Measurements from ENCODE around the gene TMEM217.

The TMEM217 gene

GRCh38 chr6:37244430-37245310 lies 13.3 kb downstream of the TMEM217 start:
- DNase-seq (ENCODE audit: low read depth in 2 of 2), result no peak

- DNase-seq (ENCODE audit: low read depth in 2 of 2), result no peak
These were observed 14.1 kb downstream of the TMEM217 start for GRCh38 chr6:37243816-37244370.

DNA sequence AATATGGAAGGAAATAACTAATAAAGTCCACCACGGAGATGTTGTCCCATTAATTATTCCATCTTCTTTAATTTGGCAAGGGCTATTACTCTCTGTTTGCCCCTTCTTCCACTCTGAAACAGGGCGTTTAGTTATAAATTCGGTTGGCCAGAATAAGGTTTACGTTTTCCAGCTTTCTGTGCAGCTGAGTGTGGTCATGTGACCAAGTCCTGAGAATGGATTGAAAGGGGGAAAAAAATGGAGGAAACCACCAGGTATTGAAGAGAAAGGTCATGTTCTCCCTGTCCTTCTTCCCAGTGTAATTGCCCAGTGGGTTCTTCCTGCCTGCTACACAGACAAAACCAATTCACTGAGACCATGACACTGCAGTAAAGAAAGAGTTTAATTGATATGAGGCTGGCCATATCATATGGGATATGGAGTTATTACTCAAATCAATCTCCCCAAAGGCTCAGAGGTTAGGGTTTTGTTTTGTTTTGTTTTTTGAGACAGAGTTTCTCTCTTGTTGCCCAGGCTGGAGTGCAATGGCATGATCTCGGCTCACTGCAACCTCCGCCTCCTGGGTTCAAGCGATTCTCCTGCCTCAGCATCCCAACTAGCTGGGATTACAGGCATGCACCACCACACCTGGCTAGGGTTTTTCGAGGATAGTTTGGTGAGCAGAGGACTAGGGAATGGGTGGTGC lies 14.7 kb downstream of the TMEM217 start:
- no peak for DNase-seq (ENCODE audit: low read depth in 2 of 2)

DNA sequence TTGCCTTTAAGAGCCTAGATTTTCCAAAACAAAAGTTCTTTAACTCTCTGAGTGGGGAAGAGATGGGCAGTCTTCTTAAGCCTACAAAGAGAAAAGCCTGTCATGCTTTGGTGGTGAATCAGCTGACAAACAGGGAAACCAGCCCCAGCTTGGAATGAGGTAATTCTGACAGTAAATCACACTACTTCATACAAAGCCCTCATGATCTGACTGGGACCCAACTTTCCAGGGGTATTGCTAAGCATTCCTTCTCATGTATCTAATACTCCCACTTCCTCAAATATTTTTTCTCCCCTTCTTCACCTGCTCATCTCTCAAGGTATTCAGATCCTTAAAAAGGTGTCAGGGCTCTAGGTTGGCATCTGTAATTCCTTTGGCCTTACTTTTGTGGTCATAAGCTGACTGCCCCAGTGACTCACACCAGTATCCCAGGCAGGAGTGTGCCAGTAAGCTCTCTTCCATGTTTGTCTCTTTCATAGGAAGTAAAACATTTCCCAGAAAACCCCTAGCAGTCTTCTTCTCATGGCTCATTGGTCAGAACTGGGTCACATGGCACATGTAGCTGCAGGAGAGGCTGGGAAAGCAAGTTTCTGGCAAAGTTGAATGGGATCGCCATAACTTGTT lies 15.4 kb downstream of the TMEM217 start:
- no peak for DNase-seq (ENCODE audit: low read depth in 2 of 2)

- no peak for DNase-seq (ENCODE audit: low read depth in 2 of 2)
These were observed 16.0 kb downstream of the TMEM217 start for GRCh38 chr6:37241775-37242428.

DNA sequence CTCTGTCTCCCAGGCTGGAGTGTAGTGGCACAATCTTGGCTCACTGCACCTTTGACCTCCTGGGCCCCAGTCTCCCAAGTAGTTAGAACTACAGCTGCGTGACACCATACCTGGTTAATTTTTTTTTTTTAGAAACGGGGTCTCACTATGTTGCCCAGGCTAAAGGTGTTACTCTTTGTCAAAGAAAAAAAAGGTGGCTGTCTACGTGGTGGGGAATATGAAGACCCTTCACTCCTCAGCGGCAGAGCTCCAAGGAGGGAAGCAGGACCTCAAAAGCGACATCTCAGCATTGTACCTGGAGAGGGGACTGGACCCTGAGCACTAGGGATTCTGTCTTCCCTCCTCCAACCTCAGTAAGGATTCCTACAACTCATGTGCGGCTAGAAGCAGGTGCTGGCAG lies 16.8 kb downstream of the TMEM217 start:
- DNase-seq (ENCODE audit: low read depth in 2 of 2), result no peak

DNA sequence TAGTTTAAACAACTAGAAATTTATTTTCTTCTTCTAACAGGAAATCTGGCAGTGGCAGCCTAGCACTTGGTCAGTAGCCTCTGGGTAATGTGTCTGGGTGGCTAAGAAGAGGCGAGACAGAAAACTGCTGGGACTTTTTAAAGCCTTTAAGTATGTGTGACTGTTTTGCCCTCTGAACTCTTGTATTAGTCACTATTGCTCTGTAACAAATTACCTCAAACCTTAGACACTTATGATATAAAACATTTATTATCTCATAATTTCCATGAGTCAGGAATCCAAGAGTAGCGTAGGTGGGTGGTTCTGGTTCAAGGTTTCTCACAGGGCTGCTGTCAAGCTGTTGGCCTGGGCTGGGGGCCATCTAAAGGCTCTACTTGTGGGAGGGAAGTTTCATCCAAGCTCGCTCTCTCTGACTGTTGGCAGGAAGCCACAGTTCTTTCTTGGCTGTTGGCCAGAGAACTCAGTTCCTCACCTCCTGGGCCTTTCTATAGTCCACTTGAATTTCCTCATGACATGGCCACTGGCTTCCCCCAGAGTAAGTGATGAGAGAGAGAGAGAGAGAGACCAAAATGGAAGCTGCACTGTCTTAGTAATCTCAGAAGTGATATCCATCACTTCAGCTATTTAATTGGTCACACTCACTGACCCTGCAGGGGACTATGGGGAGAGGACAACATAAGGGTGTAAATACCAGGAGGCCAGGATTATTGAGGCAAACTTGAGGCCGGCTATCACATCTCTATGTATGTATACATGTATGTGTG lies 17.8 kb downstream of the TMEM217 start:
- peak in 1 of 2 donors; percentile 27 for DNase-seq (ENCODE audit: low read depth in 2 of 2)

- DNase-seq (ENCODE audit: low read depth in 2 of 2), result no peak
These were observed 18.4 kb downstream of the TMEM217 start for GRCh38 chr6:37239526-37239925.

DNA sequence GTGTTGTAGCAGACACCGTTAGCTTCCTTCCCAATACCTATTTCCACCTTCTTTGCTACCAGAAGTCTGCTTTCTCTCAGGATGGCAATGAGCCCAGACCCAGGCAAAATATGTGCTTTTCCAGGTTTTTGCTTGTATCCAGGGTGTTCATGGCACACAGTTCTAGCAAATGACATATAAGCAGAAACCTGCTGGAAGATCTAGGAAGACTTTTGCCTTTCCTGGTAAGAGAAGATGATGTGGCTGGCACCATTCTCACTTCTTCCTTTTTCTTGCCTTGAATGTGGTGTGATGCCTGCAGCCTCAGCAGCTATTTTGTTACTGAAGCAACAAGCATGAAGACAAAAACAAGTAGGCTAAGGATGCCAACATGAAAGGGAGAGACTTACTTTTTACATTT lies 19.6 kb downstream of the TMEM217 start:
- no peak for DNase-seq (ENCODE audit: low read depth in 2 of 2)

- DNase-seq (ENCODE audit: low read depth in 2 of 2), result no peak
These were observed 20.2 kb downstream of the TMEM217 start for GRCh38 chr6:37237789-37238188.

- no peak for DNase-seq (ENCODE audit: low read depth in 2 of 2)
These were observed 21.0 kb downstream of the TMEM217 start for GRCh38 chr6:37236921-37237320.

- DNase-seq (ENCODE audit: low read depth in 2 of 2), result no peak
These were observed 24.4 kb downstream of the TMEM217 start for GRCh38 chr6:37233541-37233940.

GRCh38 chr6:37232430-37233017 lies 25.4 kb downstream of the TMEM217 start:
- no peak for DNase-seq (ENCODE audit: low read depth in 2 of 2)

DNA sequence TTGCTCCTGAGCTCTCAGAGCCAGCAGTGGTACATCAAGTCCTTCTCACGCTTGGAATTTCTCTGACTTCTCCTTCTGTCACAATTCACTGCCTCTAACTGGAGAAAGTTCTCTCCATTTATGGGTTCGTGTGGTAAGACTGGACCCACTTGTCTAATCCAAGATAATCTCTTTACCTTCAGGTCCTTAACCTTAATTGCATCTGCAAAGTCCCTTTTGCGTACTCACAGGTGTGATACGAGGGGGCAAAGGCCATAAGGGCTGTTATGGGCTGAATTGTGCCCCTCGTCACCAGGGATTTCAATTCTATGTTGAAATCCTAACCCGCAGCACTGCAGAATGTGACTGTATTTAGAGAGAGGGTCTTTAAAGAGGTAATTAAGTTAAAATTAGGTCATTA lies 27.8 kb downstream of the TMEM217 start:
- no peak for DNase-seq (ENCODE audit: low read depth in 2 of 2)

GRCh38 chr6:37225350-37226169 lies 32.4 kb downstream of the TMEM217 start:
- no peak for DNase-seq (ENCODE audit: low read depth in 2 of 2)

DNA sequence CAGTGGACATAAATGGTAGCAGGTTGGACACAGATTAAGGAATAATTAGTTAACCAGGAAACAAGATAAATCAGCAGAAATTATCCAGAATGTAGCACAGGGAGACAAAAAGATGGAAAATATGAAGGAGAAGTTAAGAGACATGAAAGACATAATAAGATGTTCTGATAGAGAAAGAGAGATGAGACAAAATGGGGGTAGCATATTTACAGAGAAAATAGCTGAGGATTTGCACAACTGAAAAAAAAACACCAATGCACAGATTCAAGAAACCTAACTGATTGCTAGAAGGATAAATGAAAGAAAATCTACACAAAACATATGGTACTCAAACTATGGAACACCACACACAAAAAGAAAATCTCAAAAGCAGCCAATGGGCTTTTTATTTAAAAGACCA lies 35.0 kb downstream of the TMEM217 start:
- no peak for DNase-seq (ENCODE audit: low read depth in 2 of 2)

GRCh38 chr6:37222125-37222967 lies 35.6 kb downstream of the TMEM217 start:
- DNase-seq (ENCODE audit: low read depth in 2 of 2), result peak; percentile 14 to 41

DNA sequence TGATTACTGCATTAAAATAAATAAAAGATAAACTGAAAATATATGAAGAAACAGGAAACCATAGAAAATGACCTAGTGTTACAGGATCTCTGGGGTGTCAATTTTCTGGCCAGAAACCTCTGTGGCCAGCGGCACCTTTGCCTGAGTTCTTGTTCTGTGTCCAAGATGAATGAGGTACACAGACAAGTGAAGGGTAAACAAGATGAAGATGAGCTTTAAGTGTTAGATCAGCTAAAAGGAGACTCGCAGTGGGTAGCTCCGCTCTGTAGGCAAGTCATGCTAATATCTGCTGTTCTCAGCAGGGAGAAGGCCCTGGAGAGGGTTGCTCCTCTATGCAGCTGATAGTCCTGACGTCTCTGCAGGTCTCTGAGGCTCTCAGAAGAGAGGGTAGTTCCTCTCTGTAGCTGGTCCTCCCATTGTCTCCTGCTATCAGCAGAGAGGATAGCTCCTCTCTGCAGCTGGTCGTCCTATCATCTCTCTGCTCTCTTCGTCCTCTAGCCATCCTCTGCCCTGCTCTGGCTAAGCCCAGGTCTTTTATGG lies 36.3 kb downstream of the TMEM217 start:
- no peak for DNase-seq (ENCODE audit: low read depth in 2 of 2)

GRCh38 chr6:37218511-37218910 lies 39.4 kb downstream of the TMEM217 start:
- DNase-seq (ENCODE audit: low read depth in 2 of 2), result no peak
